HG02885 (cell line): ENCODE results near the gene ATG4A.

ENCODE experiments used
- ATAC-seq: cut with Tn5 transposase; IDR thresholded peaks from one replicate; pipeline ENCODE4 v1.9.1; 2021; ENCODE audit warnings: mild to moderate bottlenecking; ENCODE audit not compliant: unreplicated experiment, poor library complexity

Gene ATG4A

GRCh38 chrX:108165383-108166111, 74.0 kb downstream of the ATG4A start:
- ATAC-seq, result no peak

DNA sequence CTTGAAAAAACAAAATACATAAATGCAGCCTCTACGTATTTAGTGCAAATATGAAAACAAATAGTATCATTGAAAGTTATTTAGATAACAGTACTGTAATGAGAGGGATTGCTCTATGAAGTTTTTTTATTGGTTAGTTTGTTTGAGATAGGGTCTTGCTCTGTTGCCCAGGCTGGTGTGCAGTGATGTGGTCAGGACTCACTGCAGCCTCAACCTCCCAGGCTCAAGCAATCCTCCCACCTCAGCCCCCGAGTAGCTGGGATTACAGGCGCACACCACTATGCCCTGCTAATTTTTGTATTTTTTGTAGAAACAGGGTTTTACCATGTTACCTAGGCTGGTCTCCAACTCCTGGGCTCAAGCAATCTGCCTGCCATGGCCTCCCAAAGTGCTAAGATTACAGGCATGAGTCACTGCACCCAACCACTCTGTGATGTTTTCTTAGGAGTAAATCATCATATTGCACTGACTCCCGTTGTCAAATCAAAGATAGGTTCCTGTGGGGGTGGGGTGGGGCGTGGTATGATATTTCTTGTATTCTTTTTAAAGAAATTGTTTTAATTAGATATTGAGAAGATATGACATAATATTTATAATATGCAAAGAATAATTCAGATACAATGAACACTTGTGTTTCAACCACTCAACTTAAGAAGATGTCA, 75.8 kb downstream of the ATG4A start:
- ATAC-seq, result no peak

DNA sequence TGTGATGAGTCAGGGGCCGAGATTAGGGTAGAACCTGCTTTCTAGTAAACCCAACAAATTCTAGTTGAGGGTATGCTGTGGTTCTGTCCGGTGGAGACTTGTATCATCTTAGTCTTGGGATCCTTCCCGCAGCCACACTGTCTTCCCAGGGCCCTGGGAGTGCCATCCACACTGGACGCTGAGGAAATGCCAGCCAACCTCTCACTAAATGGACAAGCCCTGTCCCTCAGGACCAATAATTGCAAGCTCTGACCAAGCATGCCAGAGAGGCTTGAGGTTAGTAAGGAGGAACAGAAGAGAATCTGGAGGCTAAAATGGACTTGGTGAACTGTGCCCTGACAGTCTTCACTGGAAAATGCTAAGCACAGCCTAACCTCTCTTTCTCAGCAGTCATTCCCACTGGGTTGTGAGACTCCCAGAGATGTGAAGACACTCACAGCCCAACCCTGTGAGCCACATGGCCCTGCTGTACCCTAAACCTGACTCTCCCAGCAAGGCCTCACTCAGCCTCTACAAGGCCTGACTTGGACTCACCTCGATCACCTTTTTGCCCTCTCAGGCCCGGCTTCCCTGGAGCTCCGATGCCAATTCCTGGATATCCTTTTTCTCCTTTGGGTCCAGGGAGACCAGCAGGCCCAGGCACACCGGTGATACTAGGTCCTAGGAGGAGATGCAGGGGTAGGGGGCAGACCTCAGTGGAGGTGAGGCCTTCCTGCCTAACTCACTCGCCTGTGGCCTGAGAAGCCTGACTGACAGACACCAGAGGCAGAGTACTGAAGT, 77.6 kb downstream of the ATG4A start:
- ATAC-seq, result no peak

DNA sequence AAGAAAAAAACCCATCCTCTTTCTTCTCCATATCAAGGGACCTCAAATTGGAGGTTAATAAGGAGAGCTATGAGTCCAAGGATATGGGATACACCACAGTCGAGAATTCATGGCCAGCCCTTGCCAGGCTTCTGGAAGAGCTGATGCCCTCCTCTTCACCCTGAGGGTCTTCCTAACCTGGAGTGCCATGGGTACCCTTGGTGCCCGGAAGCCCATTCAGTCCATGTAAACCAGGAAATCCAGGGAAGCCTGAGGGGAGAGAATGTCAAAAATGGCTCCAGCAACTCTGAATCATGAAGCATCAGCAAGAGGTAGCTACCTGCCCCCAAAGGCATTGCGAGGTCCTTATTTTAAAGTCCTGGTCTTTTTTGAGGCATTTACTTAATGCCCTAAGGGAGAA, 78.2 kb downstream of the ATG4A start:
- ATAC-seq, result no peak

DNA sequence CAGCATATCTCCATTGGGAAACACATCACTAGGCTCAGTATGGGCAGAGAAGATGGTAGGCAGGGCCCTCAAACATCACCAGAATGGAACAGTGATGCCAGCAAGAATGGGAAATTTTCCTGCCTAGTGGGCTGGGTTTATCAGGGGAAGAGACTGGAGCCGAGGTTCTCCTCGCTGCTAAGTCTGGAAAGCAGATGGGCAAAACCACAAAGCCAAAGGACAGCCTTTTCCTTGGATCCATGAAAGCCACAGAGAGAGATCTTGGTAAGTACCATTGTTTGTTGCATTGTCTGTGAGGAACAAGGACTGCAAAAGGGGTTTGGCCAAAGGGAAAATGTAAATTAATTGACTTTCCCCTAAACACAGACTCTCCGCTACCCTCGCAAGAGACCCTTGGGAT, 80.1 kb downstream of the ATG4A start:
- no peak for ATAC-seq

DNA sequence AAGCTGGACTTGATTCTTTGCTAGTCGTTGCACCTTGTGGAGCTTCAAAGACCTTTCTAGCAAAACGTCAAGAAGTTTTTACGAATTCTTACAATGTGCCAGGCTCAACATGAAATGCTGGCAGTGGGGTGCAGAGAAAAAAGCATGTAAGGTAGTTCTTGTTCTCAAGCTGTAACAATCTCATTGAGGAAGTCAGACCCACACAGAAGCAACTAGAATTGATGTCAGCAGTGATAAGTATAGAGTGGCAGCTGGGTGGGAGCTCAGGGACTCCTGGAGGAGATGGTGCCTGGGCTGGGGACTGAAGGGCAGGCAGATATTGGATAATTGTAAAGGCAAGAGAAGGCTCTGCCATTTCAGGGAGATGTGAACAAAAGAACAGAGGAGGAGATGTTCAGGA, 82.3 kb downstream of the ATG4A start:
- no peak for ATAC-seq

- ATAC-seq, result no peak
Observed at GRCh38 chrX:108177351-108178142, 86.0 kb downstream of the ATG4A start.

DNA sequence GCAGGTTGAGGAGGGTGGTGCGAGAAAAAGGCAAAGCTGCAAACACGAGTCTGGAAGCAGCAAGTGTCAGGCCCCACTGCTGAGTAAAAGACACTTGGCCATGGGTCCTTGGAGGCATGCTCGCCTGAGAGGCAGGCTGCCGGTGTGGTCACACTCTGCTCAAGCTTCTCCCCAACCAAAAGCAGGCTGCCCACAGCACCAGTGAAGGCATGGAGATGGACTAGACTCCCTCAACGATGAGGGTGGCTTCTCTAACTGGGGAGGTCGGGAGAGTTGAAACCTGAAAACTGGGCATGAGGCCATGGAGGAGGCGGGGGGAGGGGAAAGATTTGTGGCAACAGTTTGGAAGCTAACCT, 86.5 kb downstream of the ATG4A start:
- no peak for ATAC-seq

GRCh38 chrX:108186811-108187210, 95.2 kb downstream of the ATG4A start:
- ATAC-seq, result no peak

- ATAC-seq, result no peak
Observed at GRCh38 chrX:108198420-108198819, 106.8 kb downstream of the ATG4A start.

DNA sequence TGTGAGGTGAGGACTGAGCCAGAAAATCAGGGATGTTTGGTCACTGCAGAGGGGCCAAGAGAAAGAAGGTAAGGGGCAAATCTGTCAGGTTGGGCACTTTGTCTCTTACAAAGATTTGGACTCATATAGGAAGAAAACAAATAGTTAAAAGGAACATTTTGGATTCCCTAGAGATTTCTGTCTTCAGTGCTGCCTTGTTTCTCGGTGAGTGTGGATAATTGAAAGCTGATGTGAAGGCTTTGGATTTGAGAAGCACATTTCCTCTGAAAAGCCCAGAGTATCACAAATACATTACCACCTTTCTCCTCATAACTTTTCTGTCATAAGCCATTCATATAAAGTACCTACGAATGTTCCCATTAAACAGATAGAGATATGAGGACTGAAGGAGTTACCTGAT, 107.5 kb downstream of the ATG4A start:
- ATAC-seq, result no peak

- no peak for ATAC-seq
Observed at GRCh38 chrX:108199691-108200090, 108.1 kb downstream of the ATG4A start.

GRCh38 chrX:108203540-108203939, 112.0 kb downstream of the ATG4A start:
- no peak for ATAC-seq
